BJ (cell line): Measurements from ENCODE around the gene SNX30. TPM values are rescaled to one million over a fixed set of nuclear protein-coding genes. Genes with fewer than 3 reads are reported as not detected.

Experiments
- CTCF ChIA-PET: fragments of 350-600 bp; formaldehyde crosslinking; extraction: SDS; loops from one replicate; lab custom pipeline; 2021; ENCODE audit warnings: antibody characterized with exemption, inconsistent platforms; lab: Yijun Ruan, JAX
- POLR2A ChIA-PET: fragments of 300-600 bp; sonication (Branson Sonifier 250); formaldehyde crosslinking; extraction: SDS; loops from one replicate; lab custom pipeline; 2021; ENCODE audit warnings: antibody characterized with exemption; lab: Charles Lee
- DNase-seq: peaks from one replicate; pipeline ENCODE4 v3.0.0-alpha.2; 2011; ENCODE audit warnings: low read depth
- H3K27me3 ChIP-seq: 2 replicates; pipeline ENCODE4 v1.6.0; 2011; ENCODE audit warnings: low read length; ENCODE audit not compliant: control insufficient read depth, insufficient read depth
- H3K36me3 ChIP-seq: 2 replicates; pipeline ENCODE4 v1.5.1; 2011; ENCODE audit warnings: low read length; ENCODE audit not compliant: control insufficient read depth, insufficient read depth
- H3K4me3 ChIP-seq: 2 replicates; pipeline ENCODE4 v1.5.1; 2011; ENCODE audit warnings: low read depth, mild to moderate bottlenecking, control low read depth, low read length
- polyA plus RNA-seq: library from polyadenylated mRNA; depleted of rRNA; stranded (reverse); fragments of >200 nt; gene quantifications from 2 replicates; pipeline ENCODE4 v1.2.3, GENCODE V29; 2011
- TF ChIP-seq, protein P1 (sequence below): IDR thresholded peaks from 2 replicates; pipeline ENCODE4 v1.5.1; 2011; ENCODE audit warnings: low read depth, mild to moderate bottlenecking, control low read depth, inconsistent platforms, low read length, moderate library complexity; ENCODE audit not compliant: insufficient read depth

SNX30 gene
- polyA plus RNA-seq, 1 experiment: 6.1 TPM

DNA sequence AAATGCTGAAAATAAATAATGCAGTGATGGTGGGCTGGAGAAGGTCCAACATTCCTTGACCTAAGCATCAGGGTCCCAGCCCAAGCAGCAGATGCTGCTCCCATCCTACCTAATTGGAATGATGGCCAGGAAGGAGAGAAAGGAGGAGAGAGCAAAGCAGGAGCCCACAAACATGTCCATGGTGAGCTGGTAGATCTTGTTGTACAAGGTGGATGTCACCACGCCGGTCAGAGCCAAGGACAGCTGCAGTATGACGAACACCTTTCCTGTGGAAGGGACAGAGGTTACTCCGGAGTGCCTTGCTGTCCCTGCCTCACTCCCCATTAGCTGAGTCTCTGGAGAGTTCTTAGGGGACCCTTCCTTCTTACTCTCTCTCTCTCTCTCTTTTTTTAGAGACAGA is 135.8 kb downstream of the SNX30 start:
- no peak overlapping the region for H3K4me3 ChIP-seq
- ChIA-PET CTCF (interaction anchor here (1.0 kb wide), 1 partner anchor 40 kb away, joined by 3 read pairs; no protein-coding TSS in a partner anchor), POLR2A (no interaction called here)
- TF ChIP-seq, protein P1, sequence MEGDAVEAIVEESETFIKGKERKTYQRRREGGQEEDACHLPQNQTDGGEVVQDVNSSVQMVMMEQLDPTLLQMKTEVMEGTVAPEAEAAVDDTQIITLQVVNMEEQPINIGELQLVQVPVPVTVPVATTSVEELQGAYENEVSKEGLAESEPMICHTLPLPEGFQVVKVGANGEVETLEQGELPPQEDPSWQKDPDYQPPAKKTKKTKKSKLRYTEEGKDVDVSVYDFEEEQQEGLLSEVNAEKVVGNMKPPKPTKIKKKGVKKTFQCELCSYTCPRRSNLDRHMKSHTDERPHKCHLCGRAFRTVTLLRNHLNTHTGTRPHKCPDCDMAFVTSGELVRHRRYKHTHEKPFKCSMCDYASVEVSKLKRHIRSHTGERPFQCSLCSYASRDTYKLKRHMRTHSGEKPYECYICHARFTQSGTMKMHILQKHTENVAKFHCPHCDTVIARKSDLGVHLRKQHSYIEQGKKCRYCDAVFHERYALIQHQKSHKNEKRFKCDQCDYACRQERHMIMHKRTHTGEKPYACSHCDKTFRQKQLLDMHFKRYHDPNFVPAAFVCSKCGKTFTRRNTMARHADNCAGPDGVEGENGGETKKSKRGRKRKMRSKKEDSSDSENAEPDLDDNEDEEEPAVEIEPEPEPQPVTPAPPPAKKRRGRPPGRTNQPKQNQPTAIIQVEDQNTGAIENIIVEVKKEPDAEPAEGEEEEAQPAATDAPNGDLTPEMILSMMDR: no peak
- peaks cover 4% of the 10 kb centered on the region for H3K27me3 ChIP-seq
- no peak for DNase-seq
- no peaks in the 10 kb centered on the region for H3K36me3 ChIP-seq

DNA sequence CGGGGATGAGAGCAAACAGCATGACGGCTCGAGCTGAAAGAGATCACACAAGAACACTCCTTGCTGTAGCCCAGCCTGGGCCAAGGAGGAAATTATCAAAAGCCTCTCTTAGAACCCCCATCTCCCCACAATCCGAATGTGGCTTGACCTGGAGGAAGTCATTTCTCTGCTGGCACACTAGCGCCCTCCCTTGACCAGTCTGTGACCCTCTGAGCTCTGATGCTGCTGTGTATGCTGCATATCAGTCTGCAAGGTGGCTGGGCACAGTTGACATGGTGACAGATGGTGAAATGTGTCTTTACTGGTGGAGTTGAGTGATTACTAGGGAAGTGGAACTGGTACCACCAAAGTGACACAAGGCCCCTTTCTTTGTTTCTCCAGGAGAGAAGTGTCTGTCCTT is 136.8 kb downstream of the SNX30 start:
- H3K36me3 ChIP-seq: no peaks in the 10 kb centered on the region
- POLR2A ChIA-PET: no interaction called here
- DNase-seq: no peak
- TF ChIP-seq, protein P1: no peak
- H3K27me3 ChIP-seq: peaks cover 7% of the 10 kb centered on the region
- CTCF ChIA-PET: interaction anchor here (0.6 to 1.3 kb wide), 4 partner anchors 15 to 48 kb away, joined by 3 to 6 read pairs (median 4); no protein-coding TSS in a partner anchor
- no peak overlapping the region for H3K4me3 ChIP-seq

DNA sequence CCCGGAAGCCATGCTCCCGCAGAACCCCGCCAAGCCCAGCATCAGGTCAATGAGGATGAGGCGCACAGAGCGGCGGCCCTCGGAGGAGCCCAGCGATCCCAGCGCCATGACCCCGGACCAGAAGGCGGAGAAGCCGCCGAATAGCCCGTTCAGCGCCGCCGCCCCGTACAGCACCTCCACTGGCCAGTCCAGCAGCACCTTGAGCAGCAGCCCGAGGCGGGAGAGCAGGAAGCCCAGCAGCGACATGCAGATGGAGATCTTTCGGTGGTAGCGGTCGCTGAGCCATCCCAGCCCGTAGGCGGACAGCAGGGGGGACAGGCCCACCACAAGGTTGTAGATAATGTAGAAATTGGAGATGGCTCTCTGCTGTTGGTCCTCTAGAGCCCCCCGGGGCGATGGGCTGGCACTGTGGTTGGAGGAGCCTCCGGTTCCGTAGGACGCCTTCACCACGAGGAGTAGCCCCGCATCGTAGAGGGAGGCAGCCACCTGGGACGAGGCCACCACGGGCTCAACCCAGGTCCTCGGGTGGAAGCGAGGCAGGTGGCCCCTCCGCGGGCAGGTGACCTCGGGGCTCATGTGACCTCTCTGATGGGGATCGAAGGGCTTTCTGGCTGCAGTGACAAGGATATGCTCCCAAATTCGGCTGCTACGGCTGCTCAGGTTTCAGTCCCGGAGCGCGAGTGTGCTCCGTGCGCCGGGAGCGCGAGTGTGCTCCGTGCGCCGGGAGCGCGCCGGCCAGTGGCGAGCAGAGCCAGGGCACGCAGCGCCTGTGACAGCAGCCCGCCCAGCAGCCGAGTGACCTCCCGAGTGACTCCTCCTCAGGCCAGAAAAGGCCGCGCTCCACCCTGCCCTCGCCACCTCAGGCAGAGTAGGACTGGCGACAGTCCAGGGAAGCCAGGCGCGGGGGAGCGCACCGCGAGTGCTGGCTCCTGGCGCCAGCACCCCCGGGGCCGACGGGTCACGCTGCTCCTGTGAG is 139.8 kb downstream of the SNX30 start, which contains the start of gene SLC46A2:
TSS of gene SLC46A2 (minus strand) at position 771 of the 976 bp plus-strand sequence. CDS start at position 576, 195 bp downstream.
- no peaks in the 10 kb centered on the region for H3K36me3 ChIP-seq
- ChIA-PET CTCF (no interaction called here), POLR2A (no interaction called here)
- TF ChIP-seq, protein P1: no peak
- DNase-seq: no peak
- H3K4me3 ChIP-seq: peak within 1 kb of the TSS; percentile 28
- H3K27me3 ChIP-seq: peaks cover 7% of the 10 kb centered on the region

DNA sequence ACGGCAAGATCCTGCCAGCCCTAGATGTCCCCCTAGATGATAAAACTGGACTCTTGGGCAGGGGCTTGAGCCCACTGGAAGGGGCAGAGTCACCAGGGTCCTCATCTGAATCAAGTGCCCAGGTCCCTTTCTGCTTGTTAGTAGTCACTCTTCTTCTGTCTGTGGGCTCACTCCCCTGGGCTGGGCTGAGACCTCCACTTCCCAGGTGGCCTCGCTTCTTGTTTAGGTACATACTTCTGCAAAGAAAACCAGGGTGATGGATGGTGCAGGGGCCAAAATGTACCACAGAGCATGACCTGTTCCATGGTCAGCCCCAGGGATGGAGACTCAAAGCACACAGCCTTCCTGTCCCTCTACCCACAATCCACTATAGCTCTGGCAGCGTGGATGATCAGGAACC is 141.0 kb downstream of the SNX30 start:
- POLR2A ChIA-PET: no interaction called here

More for the DNA sequence above, 141.0 kb downstream of the SNX30 start:
- no peaks in the 10 kb centered on the region for H3K36me3 ChIP-seq
- peaks cover 7% of the 10 kb centered on the region for H3K27me3 ChIP-seq
- TF ChIP-seq, protein P1: no peak
- DNase-seq: no peak
- H3K4me3 ChIP-seq: no peak overlapping the region
- CTCF ChIA-PET: interaction anchor here (3.3 kb wide), 1 partner anchor 11 kb away, joined by 14 read pairs; no protein-coding TSS in a partner anchor
